GM19023 (cell line): Measurements from ENCODE around the gene NAA20.

Experiments
- ATAC-seq: cut with Tn5 transposase; IDR thresholded peaks from one replicate; pipeline ENCODE4 v1.9.1; 2021; ENCODE audit warnings: mild to moderate bottlenecking, moderate library complexity; ENCODE audit not compliant: unreplicated experiment

Gene NAA20, protein sequence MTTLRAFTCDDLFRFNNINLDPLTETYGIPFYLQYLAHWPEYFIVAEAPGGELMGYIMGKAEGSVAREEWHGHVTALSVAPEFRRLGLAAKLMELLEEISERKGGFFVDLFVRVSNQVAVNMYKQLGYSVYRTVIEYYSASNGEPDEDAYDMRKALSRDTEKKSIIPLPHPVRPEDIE

DNA sequence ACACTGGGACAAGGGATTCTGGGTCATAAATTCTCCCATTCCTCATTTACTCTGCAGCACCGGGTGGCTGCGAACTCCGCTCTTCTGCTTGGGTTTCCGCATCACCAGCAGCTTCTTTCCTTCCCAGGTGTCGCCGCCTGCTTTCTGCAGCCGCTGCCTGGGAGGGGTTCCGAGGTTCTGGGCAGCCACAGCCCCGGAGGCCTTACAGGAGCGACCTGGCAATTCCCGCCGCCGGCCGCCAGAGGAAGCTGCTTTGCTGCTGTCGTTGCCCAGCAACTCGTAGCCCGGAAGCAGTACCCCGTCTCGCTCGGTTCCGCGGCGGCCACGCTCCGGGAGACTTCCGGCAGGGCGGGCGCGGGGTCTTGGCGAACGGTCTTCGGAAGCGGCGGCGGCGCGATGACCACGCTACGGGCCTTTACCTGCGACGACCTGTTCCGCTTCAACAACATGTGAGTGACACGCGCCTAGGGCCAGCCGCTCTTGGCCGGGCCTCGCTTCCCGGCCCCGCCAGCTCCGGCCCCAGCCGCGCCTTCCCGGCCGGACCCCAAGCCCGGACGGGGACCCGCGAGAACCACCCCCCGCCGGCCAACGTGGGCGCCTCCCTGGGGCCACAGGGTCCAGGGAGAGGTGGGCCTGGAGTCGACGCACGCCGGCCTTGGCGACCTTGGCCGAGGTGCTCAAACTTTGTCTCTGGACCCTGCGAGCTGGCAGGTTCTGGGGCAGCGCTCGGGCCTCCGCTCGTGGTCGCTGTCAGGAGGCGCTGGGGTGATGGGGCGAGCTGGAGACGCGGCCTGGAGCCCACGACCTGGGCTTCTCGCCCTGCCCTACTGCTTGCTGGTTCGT lies at the start of gene NAA20:
TSS of gene NAA20 (plus strand) at position 362 of the 843 bp plus-strand sequence. CDS start at position 397, 35 bp downstream.
- ATAC-seq: peak; percentile 99

DNA sequence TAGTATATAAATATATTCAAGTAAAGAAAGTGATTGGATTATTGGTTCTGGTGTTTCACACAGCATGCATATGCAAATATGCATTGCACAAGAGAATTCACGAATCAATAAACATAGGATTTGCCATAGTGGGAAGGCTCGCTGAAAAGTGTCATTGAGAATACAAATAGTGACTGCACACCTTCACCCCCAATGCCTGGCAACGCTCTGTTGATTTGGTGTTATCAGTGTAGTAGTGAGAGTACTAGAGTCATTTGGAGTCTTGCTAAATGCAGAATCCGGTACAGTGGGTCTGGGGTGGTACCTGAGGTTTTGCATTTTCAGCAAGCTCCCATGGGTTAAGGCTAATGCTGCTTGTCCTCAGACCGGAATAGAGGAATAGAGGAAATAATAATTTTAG lies 49.7 kb upstream of the NAA20 start:
- ATAC-seq: no peak

- no peak for ATAC-seq
Measured at GRCh38 chr20:19968028-19968427, 49.1 kb upstream of the NAA20 start.

DNA sequence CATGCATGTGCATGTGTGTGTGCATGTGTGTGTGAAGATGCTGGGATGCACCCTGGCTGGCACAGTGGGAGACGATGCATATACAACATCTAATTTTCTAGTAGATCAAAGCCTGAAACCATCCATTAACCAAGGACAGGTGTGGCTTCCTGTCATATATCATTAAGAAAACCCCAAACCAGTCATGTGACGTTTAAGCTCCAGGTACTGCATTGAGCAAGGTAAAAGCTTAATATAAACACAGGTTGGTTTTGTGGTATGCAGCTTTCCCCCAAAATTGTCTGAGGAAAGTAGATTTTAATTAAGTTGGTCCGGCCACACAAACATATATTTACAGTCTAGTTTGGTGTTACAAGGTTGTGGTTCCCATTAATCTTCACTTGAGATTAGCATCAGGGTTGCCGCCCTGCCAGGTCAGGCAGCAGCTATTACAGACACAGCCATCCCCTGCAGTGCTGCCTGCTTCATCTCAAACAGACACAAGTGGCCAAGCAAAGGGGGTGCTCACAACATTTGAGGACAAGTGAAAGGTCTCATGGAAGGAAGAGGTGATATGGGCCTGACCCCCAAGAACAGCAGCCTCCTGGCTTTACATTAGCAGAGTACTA lies 48.6 kb upstream of the NAA20 start:
- ATAC-seq: no peak

GRCh38 chr20:19969106-19969505 lies 48.1 kb upstream of the NAA20 start:
- no peak for ATAC-seq

- no peak for ATAC-seq
Measured at GRCh38 chr20:19969507-19970255, 47.5 kb upstream of the NAA20 start.

GRCh38 chr20:19970256-19970765 lies 46.9 kb upstream of the NAA20 start:
- ATAC-seq: no peak

GRCh38 chr20:19971116-19971515 lies 46.0 kb upstream of the NAA20 start:
- no peak for ATAC-seq

- no peak for ATAC-seq
Measured at GRCh38 chr20:19973961-19974629, 43.1 kb upstream of the NAA20 start.

- no peak for ATAC-seq
Measured at GRCh38 chr20:19974630-19975435, 42.3 kb upstream of the NAA20 start.

- ATAC-seq: no peak
Measured at GRCh38 chr20:19975436-19975799, 41.7 kb upstream of the NAA20 start.

DNA sequence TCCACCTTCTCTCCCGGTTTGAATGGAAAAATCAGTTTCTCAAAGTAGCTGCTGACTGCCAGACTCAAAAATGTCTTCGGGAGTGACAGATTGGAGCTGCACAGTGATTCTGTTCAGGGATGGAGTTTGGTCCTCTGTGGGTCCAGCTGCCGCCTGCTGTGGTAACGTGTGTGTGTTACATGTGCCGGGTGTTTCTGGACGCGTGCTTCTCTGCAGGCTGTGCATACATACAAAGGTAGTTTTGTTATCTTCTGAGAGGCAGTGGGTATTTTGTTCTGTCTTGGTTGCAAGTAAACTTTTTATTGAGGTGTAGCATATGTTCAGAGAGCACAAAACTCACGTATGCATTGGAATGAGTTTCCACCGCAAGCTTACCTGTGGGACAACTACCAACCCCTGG lies 41.3 kb upstream of the NAA20 start:
- no peak for ATAC-seq

DNA sequence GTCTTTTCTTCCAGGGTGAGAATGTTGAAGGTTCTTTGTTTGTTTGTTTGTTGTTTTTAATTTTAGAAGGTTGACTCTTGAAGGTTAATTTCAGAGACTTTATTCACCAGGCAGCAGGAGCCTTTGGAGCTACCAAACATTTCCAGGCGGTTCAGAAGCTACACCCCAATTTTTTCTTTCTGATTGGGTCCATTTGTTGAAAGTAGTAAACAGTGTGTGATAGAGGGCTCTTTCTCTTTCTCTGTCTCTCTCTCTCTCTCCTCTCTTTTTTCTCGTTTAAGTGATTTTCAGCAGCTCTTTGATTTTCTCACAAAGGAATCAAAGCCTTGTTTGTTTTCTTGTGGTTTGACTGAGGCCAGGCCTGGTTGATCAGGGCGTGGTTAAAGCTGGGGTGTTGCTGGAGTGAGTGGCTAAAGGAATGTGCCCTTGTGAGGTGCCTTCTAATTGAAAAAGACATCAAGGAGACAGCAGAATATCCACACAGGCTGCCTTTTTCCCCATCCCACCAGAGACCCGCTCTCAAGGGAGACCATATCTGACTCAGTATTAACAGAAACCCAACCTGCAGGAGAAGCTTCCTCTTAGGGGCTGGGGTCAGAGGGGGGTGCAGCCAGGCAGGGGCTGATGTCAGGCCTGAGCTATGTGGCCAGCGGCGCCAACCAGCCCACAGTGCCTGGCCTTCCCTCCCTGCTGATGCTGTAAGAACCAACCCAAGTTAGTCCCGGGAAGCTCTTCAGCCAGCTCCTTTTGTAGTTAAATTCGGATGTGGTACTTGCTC lies 40.4 kb upstream of the NAA20 start:
- ATAC-seq: no peak

GRCh38 chr20:19977373-19977770 lies 39.8 kb upstream of the NAA20 start:
- ATAC-seq: no peak

DNA sequence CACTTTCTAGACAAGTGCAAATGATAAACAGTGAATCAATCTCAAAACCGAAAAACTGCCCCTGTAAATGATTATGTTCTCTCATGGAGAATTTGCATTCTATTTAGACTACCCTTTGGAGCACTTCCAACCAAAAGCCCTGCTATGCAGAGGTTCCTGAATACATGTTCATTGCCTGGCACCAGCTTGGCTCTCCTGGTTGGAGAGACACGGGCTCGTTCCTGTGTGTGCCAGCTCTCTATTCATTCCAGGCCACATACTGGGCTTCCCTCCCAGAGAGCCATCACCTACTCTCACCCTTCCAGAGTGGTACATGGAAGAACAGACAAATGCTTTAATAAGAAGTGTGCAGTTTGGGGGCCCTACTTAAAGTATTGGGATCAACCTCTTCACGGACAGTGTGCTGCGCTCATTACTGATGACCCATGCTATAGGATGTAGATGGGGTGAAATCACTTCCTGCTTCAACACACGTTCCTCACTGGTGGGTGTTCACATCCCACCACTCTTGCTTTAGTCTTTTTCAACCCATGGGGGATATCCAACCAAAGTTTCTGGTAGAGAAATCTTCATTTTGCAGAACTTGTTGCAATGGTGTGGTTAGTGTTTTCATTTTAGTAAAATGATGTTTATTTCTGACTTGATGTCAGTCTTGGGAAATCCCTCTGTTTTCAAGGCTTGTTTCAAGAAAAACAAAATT lies 38.5 kb upstream of the NAA20 start:
- no peak for ATAC-seq

- ATAC-seq: no peak
Measured at GRCh38 chr20:19981031-19981451, 36.1 kb upstream of the NAA20 start.

DNA sequence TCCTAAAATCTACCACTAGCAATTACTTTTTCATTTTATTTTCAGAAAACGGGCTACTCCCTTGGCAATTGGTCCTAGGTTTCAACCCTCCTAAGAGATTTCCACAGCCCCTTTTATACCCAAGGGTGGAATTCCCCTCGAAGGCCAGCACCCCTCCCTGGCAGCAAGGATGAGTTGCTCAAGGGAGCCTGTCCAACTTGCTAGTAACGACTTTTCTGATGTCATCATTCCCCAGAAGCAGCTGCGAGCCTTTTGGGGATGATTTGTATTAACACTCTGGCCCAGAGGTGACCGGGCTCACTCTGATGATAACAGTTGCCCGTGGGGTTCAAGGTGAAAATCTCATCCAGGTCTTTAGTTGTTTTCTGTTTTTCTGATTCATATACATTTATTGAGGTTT lies 30.7 kb upstream of the NAA20 start:
- ATAC-seq: no peak

DNA sequence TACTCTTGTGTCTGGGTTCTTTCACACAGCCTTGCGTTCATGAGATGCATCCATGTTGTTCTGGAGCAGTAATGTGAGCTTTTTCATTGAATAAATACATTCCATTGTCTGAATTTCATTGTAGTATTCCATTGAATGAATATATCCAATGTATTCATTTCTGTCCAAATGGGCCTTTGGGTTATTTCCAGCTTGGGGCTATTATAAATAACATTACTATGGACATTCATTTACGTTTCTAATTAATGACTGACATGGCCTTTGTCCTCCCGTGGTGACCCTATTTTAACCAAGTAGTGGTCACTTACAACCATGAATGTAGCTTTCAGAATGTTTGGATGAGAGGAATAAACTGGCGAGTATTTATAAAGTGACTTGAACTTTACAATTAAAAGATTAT lies 30.1 kb upstream of the NAA20 start:
- no peak for ATAC-seq
